ENCODE data around the gene NDUFC1. TPM values are rescaled to one million over a fixed set of nuclear protein-coding genes. Genes with fewer than 3 reads are reported as not detected.

Gene NDUFC1
- total and polyA plus RNA-seq, 9 of the 15 experiments (the other 6 are each of a cell fraction or from before 2014, with no cell fraction given): 58.9 to 378 (median 120) TPM

- no peak for TF ChIP-seq CLOCK (CRISPR knock-in tag; IDR thresholded peaks at IDR 0.05; ENCODE audit: borderline replicate concordance)
- peak; percentile 27; the same call in 1 of the 2 replicates for TF ChIP-seq JUN (IDR thresholded peaks at IDR 0.05; ENCODE audit: borderline replicate concordance, low read depth, low read length)
- TF ChIP-seq JUN (CRISPR knock-in tag; IDR thresholded peaks at IDR 0.05; ENCODE audit: borderline replicate concordance): no peak
- TF ChIP-seq MLX (CRISPR knock-in tag; conservative IDR thresholded peaks at IDR 0.05): no peak
- no peak for TF ChIP-seq BDP1 (IDR thresholded peaks at IDR 0.05; ENCODE audit: insufficient read depth, insufficient read length)
- TF ChIP-seq SP2 (IDR thresholded peaks at IDR 0.05; ENCODE audit: extremely low read depth, low read depth, low read length, poor library complexity, severe bottlenecking): no peak
- TF ChIP-seq CHAMP1 (IDR thresholded peaks at IDR 0.05): peak; percentile 76; the same call in 1 of the 2 replicates
- peak; percentile 90; the same call in 1 of the 2 replicates for TF ChIP-seq XRCC5 (IDR thresholded peaks at IDR 0.05; ENCODE audit: low read depth, low read length)
- TF ChIP-seq TAF7 (tag; IDR thresholded peaks at IDR 0.05): peak; percentile 97
- no peak for TF ChIP-seq DDX20 (tag; IDR thresholded peaks at IDR 0.05; ENCODE audit: low read depth)
- no peak for TF ChIP-seq RUNX1 (IDR thresholded peaks at IDR 0.05; ENCODE audit: low read depth)
- TF ChIP-seq TFAP4 (CRISPR knock-in tag; IDR thresholded peaks at IDR 0.05; ENCODE audit: borderline replicate concordance): peak; percentile 75
- TF ChIP-seq MNT (conservative IDR thresholded peaks at IDR 0.05): peak; percentile 64 to 71
- no peak for TF ChIP-seq ZNF23 (CRISPR knock-in tag; IDR thresholded peaks at IDR 0.05)
- TF ChIP-seq THRA (IDR thresholded peaks at IDR 0.05): no peak
- TF ChIP-seq HMGN3 (IDR thresholded peaks at IDR 0.05; ENCODE audit: borderline replicate concordance, extremely low read depth, insufficient read length, low read depth, low read length): peak; percentile 84
Observed at GRCh38 chr4:139295206-139295941, 6.9 kb downstream of the NDUFC1 start (continued).

Data from K562 (cell line).